H9 (cell line): Measurements from ENCODE around the gene NTF3. TPM values are rescaled to one million over a fixed set of nuclear protein-coding genes. Genes with fewer than 3 reads are reported as not detected.

Experiments used
- DNase-seq: peaks from one replicate; pipeline ENCODE4 v3.0.0-alpha.2; 2017
- H2AFZ ChIP-seq: one replicate; pipeline ENCODE4 v1.6.1; 2013; ENCODE audit warnings: mild to moderate bottlenecking, low read length, control low read depth, moderate library complexity
- H2AK5ac ChIP-seq: 2 replicates; pipeline ENCODE4 v1.6.1; 2013; ENCODE audit warnings: low read length, control low read depth, mixed read lengths; ENCODE audit not compliant: insufficient read length
- H2BK120ac ChIP-seq: one replicate; pipeline ENCODE4 v1.6.1; 2013; ENCODE audit warnings: low read depth, mild to moderate bottlenecking, low read length, control low read depth, inconsistent platforms; ENCODE audit not compliant: poor library complexity, severe bottlenecking
- H2BK12ac ChIP-seq: 2 replicates; pipeline ENCODE4 v1.6.1; 2013; ENCODE audit warnings: low read length, control low read depth, mixed read lengths, low read depth; ENCODE audit not compliant: insufficient read length
- H2BK15ac ChIP-seq: 2 replicates; pipeline ENCODE4 v1.6.1; 2013; ENCODE audit warnings: low read depth, low read length, control low read depth
- H2BK20ac ChIP-seq: one replicate; pipeline ENCODE4 v1.6.1; 2013; ENCODE audit warnings: low read depth, mild to moderate bottlenecking, low read length, control low read depth, inconsistent platforms; ENCODE audit not compliant: poor library complexity, severe bottlenecking
- H2BK5ac ChIP-seq: 2 replicates; pipeline ENCODE4 v1.6.1; 2013; ENCODE audit warnings: low read length, control low read depth, mixed read lengths; ENCODE audit not compliant: insufficient read length
- H3K14ac ChIP-seq: 2 replicates; pipeline ENCODE4 v1.6.1; 2013; ENCODE audit warnings: low read length, control low read depth; ENCODE audit not compliant: insufficient read depth
- H3K18ac ChIP-seq: 2 replicates; pipeline ENCODE4 v1.6.1; 2013; ENCODE audit warnings: low read depth, mild to moderate bottlenecking, mixed read lengths, low read length, control low read depth; ENCODE audit not compliant: insufficient read length
- H3K23ac ChIP-seq: 2 replicates; pipeline ENCODE4 v1.6.1; 2013; ENCODE audit warnings: low read length, control low read depth, mixed read lengths, low read depth; ENCODE audit not compliant: insufficient read length
- H3K23me2 ChIP-seq: 2 replicates; pipeline ENCODE4 v1.6.1; 2013; ENCODE audit warnings: low read depth, mild to moderate bottlenecking, mixed read lengths, low read length, control low read depth; ENCODE audit not compliant: insufficient read length, poor library complexity, severe bottlenecking
- H3K27ac ChIP-seq: 2 replicates; pipeline ENCODE4 v1.5.1; 2013; ENCODE audit warnings: low read length, control low read depth, mixed read lengths, low read depth; ENCODE audit not compliant: insufficient read length
- H3K27me3 ChIP-seq: 2 replicates; pipeline ENCODE4 v1.6.1; 2013; ENCODE audit warnings: low read length, control low read depth, inconsistent platforms; ENCODE audit not compliant: insufficient read depth
- H3K4ac ChIP-seq: 2 replicates; pipeline ENCODE4 v1.6.1; 2013; ENCODE audit warnings: low read depth, mild to moderate bottlenecking, control low read depth, inconsistent platforms, low read length, moderate library complexity
- H3K4me1 ChIP-seq: 2 replicates; pipeline ENCODE4 v1.6.1; 2013; ENCODE audit warnings: low read length, control low read depth, inconsistent platforms; ENCODE audit not compliant: insufficient read depth
- H3K4me2 ChIP-seq: 2 replicates; pipeline ENCODE4 v1.6.1; 2013; ENCODE audit warnings: low read length, control low read depth, mixed read lengths; ENCODE audit not compliant: insufficient read length, insufficient read depth
- H3K56ac ChIP-seq: 2 replicates; pipeline ENCODE4 v1.6.1; 2013; ENCODE audit warnings: low read depth, mild to moderate bottlenecking, mixed read lengths, low read length, control low read depth; ENCODE audit not compliant: insufficient read length
- H3K79me1 ChIP-seq: 2 replicates; pipeline ENCODE4 v1.6.1; 2013; ENCODE audit warnings: low read depth, mild to moderate bottlenecking, moderate library complexity, low read length, control low read depth, inconsistent platforms; ENCODE audit not compliant: insufficient read depth, poor library complexity, severe bottlenecking
- H3K79me2 ChIP-seq: 2 replicates; pipeline ENCODE4 v1.6.1; 2013; ENCODE audit warnings: low read length, control low read depth, inconsistent platforms; ENCODE audit not compliant: insufficient read depth
- H3K9ac ChIP-seq: 2 replicates; pipeline ENCODE4 v1.6.1; 2013; ENCODE audit warnings: low read length, control low read depth, mixed read lengths; ENCODE audit not compliant: insufficient read length; ENCODE audit errors: extremely low read depth
- H3K9me3 ChIP-seq: one replicate; pipeline ENCODE4 v1.6.1; 2013; ENCODE audit warnings: low read depth, low read length, inconsistent platforms; ENCODE audit not compliant: control insufficient read depth
- H3T11ph ChIP-seq: one replicate; pipeline ENCODE4 v1.6.1; 2013; ENCODE audit warnings: mild to moderate bottlenecking, low read length, control low read depth, inconsistent platforms
- H4K20me1 ChIP-seq: one replicate; pipeline ENCODE4 v1.6.1; 2013; ENCODE audit not compliant: control insufficient read depth, insufficient read length, insufficient read depth
- H4K5ac ChIP-seq: 2 replicates; pipeline ENCODE4 v1.6.1; 2013; ENCODE audit warnings: low read depth, mild to moderate bottlenecking, mixed read lengths, low read length, control low read depth; ENCODE audit not compliant: insufficient read length
- H4K8ac ChIP-seq: replicated peaks from 2 replicates; pipeline ENCODE4 v1.6.1; 2013; ENCODE audit warnings: low read length, control low read depth, mixed read lengths, low read depth; ENCODE audit not compliant: insufficient read length
- H4K91ac ChIP-seq: 2 replicates; pipeline ENCODE4 v1.6.1; 2013; ENCODE audit warnings: low read depth, mild to moderate bottlenecking, moderate library complexity, mixed read lengths, low read length, control low read depth; ENCODE audit not compliant: insufficient read length
- H3K27ac Mint-ChIP-seq, 3 experiments: 2 replicates in 2 of 3; 3 replicates in 1 of 3; pipeline ENCODE4 v1.8.0; 2020 to 2021; ENCODE audit warnings: mixed read lengths in 3 of 3, mild to moderate bottlenecking in 1 of 3, moderate library complexity in 1 of 3
- H3K27me3 Mint-ChIP-seq: 2 replicates; pipeline ENCODE4 v1.8.0; 2021; ENCODE audit warnings: low read depth, mild to moderate bottlenecking, moderate library complexity, mixed read lengths
- H3K36me3 Mint-ChIP-seq, 3 experiments: 2 replicates in 2 of 3; 3 replicates in 1 of 3; pipeline ENCODE4 v1.8.0; 2020 to 2021; ENCODE audit warnings: low read depth in 3 of 3, mixed read lengths in 3 of 3; ENCODE audit not compliant: insufficient read depth in 1 of 3
- H3K4me1 Mint-ChIP-seq, 2 experiments: 2 replicates each; pipeline ENCODE4 v1.8.0; 2020; ENCODE audit warnings: mixed read lengths in 2 of 2
- H3K4me3 Mint-ChIP-seq, 2 experiments: 2 replicates in 1 of 2; 3 replicates in 1 of 2; pipeline ENCODE4 v1.8.0; 2020 to 2021; ENCODE audit warnings: mild to moderate bottlenecking in 2 of 2, mixed read lengths in 2 of 2, moderate library complexity in 1 of 2
- H3K9me3 Mint-ChIP-seq, 2 experiments: 2 replicates in 1 of 2; 3 replicates in 1 of 2; pipeline ENCODE4 v1.8.0; 2020; ENCODE audit warnings: mild to moderate bottlenecking in 2 of 2, mixed read lengths in 2 of 2, moderate library complexity in 1 of 2
- CTCF ChIP-seq: fragments of 200-600 bp; sonication (generic); conservative IDR thresholded peaks from 3 replicates; pipeline ENCODE4 v1.8.0; 2021; ENCODE audit warnings: antibody characterized with exemption, mild to moderate bottlenecking
- WGBS: extraction: QIAGEN DNeasy Blood & Tissue Kit; methylation state at CpG from one replicate; pipeline ENCODE4 v1.1.7; 2013; ENCODE audit warnings: missing lambda C conversion rate, low lambda C conversion rate, mixed read lengths; ENCODE audit not compliant: insufficient read length; ENCODE audit errors: extremely low coverage; 5-methylcytosine and 5-hydroxymethylcytosine counted together
- total RNA-seq: library from RNA; stranded (reverse); gene quantifications from 2 replicates; pipeline ENCODE4 v1.2.1, GENCODE V29; 2021

The NTF3 gene
- total RNA-seq, 1 experiment from 2014 or later, result 0.48 TPM

GRCh38 chr12:5399266-5399665, 32.6 kb upstream of the NTF3 start:
- H4K91ac ChIP-seq, result no peak overlapping the region
- H3K27me3 ChIP-seq, result no peaks in the 10 kb centered on the region
- Mint-ChIP-seq H3K4me1 (peaks cover 19 to 21% of the 10 kb centered on the region in 2 experiments), H3K4me3 (no peak overlapping the region), H3K27ac (no peak overlapping the region), H3K36me3 (no peaks in the 10 kb centered on the region; a peak in 1 of 7 replicates), H3K9me3 (no peaks in the 10 kb centered on the region), H3K27me3 (peaks cover 7% of the 10 kb centered on the region)
- no peak overlapping the region for H3K4ac ChIP-seq
- no peak overlapping the region for H2BK5ac ChIP-seq
- H4K8ac ChIP-seq, result no peak overlapping the region
- H3K23ac ChIP-seq, result no peak overlapping the region
- H3K14ac ChIP-seq, result no peak overlapping the region
- H3K27ac ChIP-seq, result no peak overlapping the region
- H2AK5ac ChIP-seq, result no peak overlapping the region
- no peaks in the 10 kb centered on the region for H3K4me1 ChIP-seq
- DNase-seq, result no peak
- no peaks in the 10 kb centered on the region for H3K79me2 ChIP-seq
- H2BK120ac ChIP-seq, result no peak overlapping the region
- H2BK20ac ChIP-seq, result no peak overlapping the region
- no CpG with 5 or more reads among the region's 2 CpGs for WGBS
- H3K18ac ChIP-seq, result no peak overlapping the region
- H4K20me1 ChIP-seq, result no peaks in the 10 kb centered on the region
- no peak overlapping the region for H2BK12ac ChIP-seq
- H3K9me3 ChIP-seq, result no peaks in the 10 kb centered on the region
- H3K9ac ChIP-seq, result no peak overlapping the region
- TF ChIP-seq CTCF, result no peak
- no peaks in the 10 kb centered on the region for H3K79me1 ChIP-seq
- no peak overlapping the region for H4K5ac ChIP-seq
- H3K56ac ChIP-seq, result no peak overlapping the region
- no peak overlapping the region for H3K4me2 ChIP-seq
- no peaks in the 10 kb centered on the region for H3K23me2 ChIP-seq
- no peak overlapping the region for H2BK15ac ChIP-seq
- no peak overlapping the region for H2AFZ ChIP-seq
- H3T11ph ChIP-seq, result no peak overlapping the region
